Loucy (cell line): ENCODE results near the gene OAF.

ENCODE experiments used
- H2AFZ ChIP-seq: fragments of 200-600 bp; sonication (generic); 2 replicates; pipeline ENCODE4 v1.6.0; 2016; ENCODE audit warnings: antibody characterized with exemption, mild to moderate bottlenecking, low read length, moderate library complexity
- H3F3A ChIP-seq: fragments of 200-600 bp; 2 replicates; pipeline ENCODE4 v1.6.0; 2016; ENCODE audit warnings: antibody characterized with exemption, low read depth, mild to moderate bottlenecking
- H3K27me3 ChIP-seq: fragments of 200-600 bp; sonication (generic); 2 replicates; pipeline ENCODE4 v1.6.1; 2014; ENCODE audit warnings: low read length, mild to moderate bottlenecking; ENCODE audit not compliant: insufficient read depth, poor library complexity, severe bottlenecking
- H3K36me3 ChIP-seq: fragments of 200-600 bp; sonication (generic); 2 replicates; pipeline ENCODE4 v1.6.1; 2016; ENCODE audit warnings: low read length; ENCODE audit not compliant: insufficient read depth
- H3K4me1 ChIP-seq: fragments of 200-600 bp; sonication (generic); 2 replicates; pipeline ENCODE4 v1.5.1; 2014; ENCODE audit warnings: low read length, mild to moderate bottlenecking; ENCODE audit not compliant: insufficient read depth, poor library complexity, severe bottlenecking
- H3K4me2 ChIP-seq: fragments of 200-600 bp; sonication (generic); 2 replicates; pipeline ENCODE4 v1.6.0; 2014; ENCODE audit warnings: antibody characterized with exemption, low read length, low read depth, mild to moderate bottlenecking; ENCODE audit not compliant: poor library complexity, severe bottlenecking
- H3K4me3 ChIP-seq: fragments of 200-600 bp; sonication (generic); 2 replicates; pipeline ENCODE4 v1.5.1; 2014; ENCODE audit warnings: low read length, mild to moderate bottlenecking, mixed read lengths; ENCODE audit not compliant: poor library complexity, severe bottlenecking
- H3K79me2 ChIP-seq: fragments of 200-600 bp; sonication (generic); 2 replicates; pipeline ENCODE4 v1.6.1; 2014; ENCODE audit warnings: low read length; ENCODE audit not compliant: insufficient read depth
- H3K9ac ChIP-seq: fragments of 200-600 bp; sonication (generic); 2 replicates; pipeline ENCODE4 v1.6.0; 2014; ENCODE audit warnings: mild to moderate bottlenecking, low read depth, low read length, moderate library complexity; ENCODE audit not compliant: poor library complexity, severe bottlenecking
- H3K9me2 ChIP-seq: fragments of 200-600 bp; sonication (generic); replicated peaks from 2 replicates; pipeline ENCODE4 v1.6.1; 2016; ENCODE audit warnings: low read depth, low read length, mixed read lengths
- H3K9me3 ChIP-seq: fragments of 200-600 bp; sonication (generic); 2 replicates; pipeline ENCODE4 v1.6.1; 2014; ENCODE audit warnings: mild to moderate bottlenecking, antibody characterized with exemption, low read length, low read depth; ENCODE audit not compliant: insufficient read depth
- H4K20me1 ChIP-seq: fragments of 200-600 bp; sonication (generic); 2 replicates; pipeline ENCODE4 v1.6.0; 2014; ENCODE audit warnings: antibody characterized with exemption, low read length, mild to moderate bottlenecking; ENCODE audit not compliant: insufficient read depth, poor library complexity, severe bottlenecking
- CTCF ChIP-seq: fragments of 200-600 bp; sonication (generic); conservative IDR thresholded peaks from 2 replicates; pipeline ENCODE4 v1.5.1; 2014; ENCODE audit warnings: mild to moderate bottlenecking, antibody characterized with exemption, low read length
- EZH2phosphoT487 ChIP-seq: fragments of 200-600 bp; IDR thresholded peaks from 2 replicates; pipeline ENCODE4 v1.6.1; 2018; ENCODE audit warnings: antibody characterized with exemption, mild to moderate bottlenecking, moderate library complexity, borderline replicate concordance

OAF gene

DNA sequence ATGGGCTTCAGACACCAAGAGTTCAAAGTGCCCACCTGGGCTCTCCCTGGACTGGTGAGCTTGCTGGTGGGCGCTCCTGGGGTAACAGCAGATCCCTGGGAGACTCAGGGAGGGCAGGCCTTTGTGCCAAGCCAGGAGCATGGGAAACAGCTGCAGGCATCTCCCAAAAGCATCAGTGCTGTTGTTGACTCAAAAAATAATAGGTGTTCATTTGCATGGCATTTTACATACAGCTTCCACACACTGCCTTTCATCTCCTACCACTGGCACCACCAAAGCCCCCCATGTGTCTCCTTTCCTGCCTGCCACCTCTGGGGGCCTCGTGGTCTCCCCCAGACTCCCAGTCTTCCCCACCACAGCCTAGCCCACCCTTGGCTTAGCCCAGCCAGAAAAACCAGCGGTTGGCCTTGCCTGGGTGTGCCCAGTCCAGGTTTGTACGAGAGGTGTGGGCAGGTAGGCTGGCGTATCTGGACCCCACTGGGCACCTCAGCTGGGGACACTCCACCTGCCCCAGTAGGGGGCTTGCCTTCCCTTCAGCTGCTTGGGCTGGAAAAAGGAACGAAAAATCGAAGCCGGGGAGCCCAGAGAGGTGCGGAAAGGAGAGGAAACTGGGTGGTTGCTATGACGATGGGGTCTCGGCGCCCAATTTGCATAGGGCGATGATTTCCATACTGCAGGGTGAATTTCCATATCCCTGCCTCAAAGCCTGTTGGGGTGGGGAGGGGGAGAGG, 44.1 kb downstream of the OAF start:
- no peak overlapping the region for H3K9ac ChIP-seq
- H3K4me3 ChIP-seq: no peak overlapping the region
- no peaks in the 10 kb centered on the region for H3K9me3 ChIP-seq
- no peaks in the 10 kb centered on the region for H3K36me3 ChIP-seq
- no peak overlapping the region for H2AFZ ChIP-seq
- TF ChIP-seq CTCF: no peak
- no peak for TF ChIP-seq EZH2phosphoT487
- no peaks in the 10 kb centered on the region for H4K20me1 ChIP-seq
- H3K27me3 ChIP-seq: no peaks in the 10 kb centered on the region
- H3K4me2 ChIP-seq: no peak overlapping the region
- no peaks in the 10 kb centered on the region for H3F3A ChIP-seq
- H3K4me1 ChIP-seq: no peaks in the 10 kb centered on the region
- no peaks in the 10 kb centered on the region for H3K9me2 ChIP-seq
- no peaks in the 10 kb centered on the region for H3K79me2 ChIP-seq

DNA sequence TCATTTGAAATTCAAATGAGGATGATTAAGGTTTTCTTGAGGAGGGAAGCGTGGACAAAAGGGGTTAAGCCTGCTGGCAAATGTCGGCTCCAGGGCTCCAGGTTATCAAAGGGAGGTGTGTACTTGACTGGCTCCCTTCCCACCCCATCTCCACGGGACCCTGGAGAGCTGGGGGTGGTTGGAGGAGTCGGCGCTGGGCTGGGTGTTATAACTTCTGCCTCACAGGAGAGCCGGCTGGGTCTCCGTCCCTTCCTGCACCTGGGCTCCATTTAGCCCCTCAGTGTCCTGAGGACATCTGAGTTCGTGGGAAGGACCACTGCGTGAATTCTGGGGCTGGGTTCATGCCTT, 44.7 kb downstream of the OAF start:
- H3K27me3 ChIP-seq: no peaks in the 10 kb centered on the region
- no peaks in the 10 kb centered on the region for H3K9me2 ChIP-seq
- no peaks in the 10 kb centered on the region for H3K79me2 ChIP-seq
- H3F3A ChIP-seq: no peaks in the 10 kb centered on the region
- H3K4me2 ChIP-seq: no peak overlapping the region
- no peaks in the 10 kb centered on the region for H3K36me3 ChIP-seq
- H2AFZ ChIP-seq: no peak overlapping the region
- no peaks in the 10 kb centered on the region for H3K4me1 ChIP-seq
- H3K4me3 ChIP-seq: no peak overlapping the region
- H3K9me3 ChIP-seq: no peaks in the 10 kb centered on the region
- H4K20me1 ChIP-seq: no peaks in the 10 kb centered on the region
- TF ChIP-seq CTCF (no peak), EZH2phosphoT487 (no peak)
- H3K9ac ChIP-seq: no peak overlapping the region

DNA sequence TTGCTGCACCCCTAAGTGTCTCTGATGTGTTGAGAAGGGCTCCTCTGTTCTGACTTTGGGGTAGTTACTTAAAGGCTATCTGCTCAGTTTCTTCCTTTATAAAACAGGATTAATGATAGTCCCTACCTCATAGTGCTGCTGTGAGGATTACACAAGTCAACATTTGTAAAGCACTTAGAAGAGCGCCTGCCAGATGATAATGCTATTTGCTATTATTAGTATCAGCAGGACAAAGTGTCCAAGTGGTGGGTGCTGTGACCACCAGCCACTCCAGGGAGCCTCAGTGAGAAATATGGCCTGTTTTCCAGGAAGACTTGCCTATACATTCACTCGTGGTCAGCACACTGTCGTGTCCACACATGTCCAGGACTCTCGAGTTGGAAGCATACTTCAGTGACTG, 45.3 kb downstream of the OAF start:
- Histone ChIP-seq H3K4me1 (no peaks in the 10 kb centered on the region), H2AFZ (no peak overlapping the region), H3K36me3 (no peaks in the 10 kb centered on the region), H3K27me3 (no peaks in the 10 kb centered on the region), H3K9me3 (no peaks in the 10 kb centered on the region), H3K4me3 (no peak overlapping the region), H3K79me2 (no peaks in the 10 kb centered on the region), H3K4me2 (no peak overlapping the region), H3K9ac (no peak overlapping the region), H4K20me1 (no peaks in the 10 kb centered on the region), H3K9me2 (no peaks in the 10 kb centered on the region), H3F3A (no peaks in the 10 kb centered on the region)
- TF ChIP-seq EZH2phosphoT487: no peak
- TF ChIP-seq CTCF: no peak
